H9 (cell line): Measurements from ENCODE around the gene CCDC71. TPM values are rescaled to one million over a fixed set of nuclear protein-coding genes. Genes with fewer than 3 reads are reported as not detected.

Experiments
- DNase-seq: peaks from one replicate; pipeline ENCODE4 v3.0.0-alpha.2; 2017
- H2AFZ ChIP-seq: one replicate; pipeline ENCODE4 v1.6.1; 2013; ENCODE audit warnings: mild to moderate bottlenecking, low read length, control low read depth, moderate library complexity
- H2AK5ac ChIP-seq: 2 replicates; pipeline ENCODE4 v1.6.1; 2013; ENCODE audit warnings: low read length, control low read depth, mixed read lengths; ENCODE audit not compliant: insufficient read length
- H2BK120ac ChIP-seq: one replicate; pipeline ENCODE4 v1.6.1; 2013; ENCODE audit warnings: low read depth, mild to moderate bottlenecking, low read length, control low read depth, inconsistent platforms; ENCODE audit not compliant: poor library complexity, severe bottlenecking
- H2BK12ac ChIP-seq: 2 replicates; pipeline ENCODE4 v1.6.1; 2013; ENCODE audit warnings: low read length, control low read depth, mixed read lengths, low read depth; ENCODE audit not compliant: insufficient read length
- H2BK15ac ChIP-seq: 2 replicates; pipeline ENCODE4 v1.6.1; 2013; ENCODE audit warnings: low read depth, low read length, control low read depth
- H2BK20ac ChIP-seq: one replicate; pipeline ENCODE4 v1.6.1; 2013; ENCODE audit warnings: low read depth, mild to moderate bottlenecking, low read length, control low read depth, inconsistent platforms; ENCODE audit not compliant: poor library complexity, severe bottlenecking
- H2BK5ac ChIP-seq: 2 replicates; pipeline ENCODE4 v1.6.1; 2013; ENCODE audit warnings: low read length, control low read depth, mixed read lengths; ENCODE audit not compliant: insufficient read length
- H3K14ac ChIP-seq: 2 replicates; pipeline ENCODE4 v1.6.1; 2013; ENCODE audit warnings: low read length, control low read depth; ENCODE audit not compliant: insufficient read depth
- H3K18ac ChIP-seq: 2 replicates; pipeline ENCODE4 v1.6.1; 2013; ENCODE audit warnings: low read depth, mild to moderate bottlenecking, mixed read lengths, low read length, control low read depth; ENCODE audit not compliant: insufficient read length
- H3K23ac ChIP-seq: 2 replicates; pipeline ENCODE4 v1.6.1; 2013; ENCODE audit warnings: low read length, control low read depth, mixed read lengths, low read depth; ENCODE audit not compliant: insufficient read length
- H3K23me2 ChIP-seq: 2 replicates; pipeline ENCODE4 v1.6.1; 2013; ENCODE audit warnings: low read depth, mild to moderate bottlenecking, mixed read lengths, low read length, control low read depth; ENCODE audit not compliant: insufficient read length, poor library complexity, severe bottlenecking
- H3K27ac ChIP-seq: 2 replicates; pipeline ENCODE4 v1.5.1; 2013; ENCODE audit warnings: low read length, control low read depth, mixed read lengths, low read depth; ENCODE audit not compliant: insufficient read length
- H3K27me3 ChIP-seq: 2 replicates; pipeline ENCODE4 v1.6.1; 2013; ENCODE audit warnings: low read length, control low read depth, inconsistent platforms; ENCODE audit not compliant: insufficient read depth
- H3K4ac ChIP-seq: 2 replicates; pipeline ENCODE4 v1.6.1; 2013; ENCODE audit warnings: low read depth, mild to moderate bottlenecking, control low read depth, inconsistent platforms, low read length, moderate library complexity
- H3K4me1 ChIP-seq: 2 replicates; pipeline ENCODE4 v1.6.1; 2013; ENCODE audit warnings: low read length, control low read depth, inconsistent platforms; ENCODE audit not compliant: insufficient read depth
- H3K4me2 ChIP-seq: 2 replicates; pipeline ENCODE4 v1.6.1; 2013; ENCODE audit warnings: low read length, control low read depth, mixed read lengths; ENCODE audit not compliant: insufficient read length, insufficient read depth
- H3K56ac ChIP-seq: 2 replicates; pipeline ENCODE4 v1.6.1; 2013; ENCODE audit warnings: low read depth, mild to moderate bottlenecking, mixed read lengths, low read length, control low read depth; ENCODE audit not compliant: insufficient read length
- H3K79me1 ChIP-seq: 2 replicates; pipeline ENCODE4 v1.6.1; 2013; ENCODE audit warnings: low read depth, mild to moderate bottlenecking, moderate library complexity, low read length, control low read depth, inconsistent platforms; ENCODE audit not compliant: insufficient read depth, poor library complexity, severe bottlenecking
- H3K79me2 ChIP-seq: 2 replicates; pipeline ENCODE4 v1.6.1; 2013; ENCODE audit warnings: low read length, control low read depth, inconsistent platforms; ENCODE audit not compliant: insufficient read depth
- H3K9ac ChIP-seq: 2 replicates; pipeline ENCODE4 v1.6.1; 2013; ENCODE audit warnings: low read length, control low read depth, mixed read lengths; ENCODE audit not compliant: insufficient read length; ENCODE audit errors: extremely low read depth
- H3K9me3 ChIP-seq: one replicate; pipeline ENCODE4 v1.6.1; 2013; ENCODE audit warnings: low read depth, low read length, inconsistent platforms; ENCODE audit not compliant: control insufficient read depth
- H3T11ph ChIP-seq: one replicate; pipeline ENCODE4 v1.6.1; 2013; ENCODE audit warnings: mild to moderate bottlenecking, low read length, control low read depth, inconsistent platforms
- H4K20me1 ChIP-seq: one replicate; pipeline ENCODE4 v1.6.1; 2013; ENCODE audit not compliant: control insufficient read depth, insufficient read length, insufficient read depth
- H4K5ac ChIP-seq: 2 replicates; pipeline ENCODE4 v1.6.1; 2013; ENCODE audit warnings: low read depth, mild to moderate bottlenecking, mixed read lengths, low read length, control low read depth; ENCODE audit not compliant: insufficient read length
- H4K8ac ChIP-seq: replicated peaks from 2 replicates; pipeline ENCODE4 v1.6.1; 2013; ENCODE audit warnings: low read length, control low read depth, mixed read lengths, low read depth; ENCODE audit not compliant: insufficient read length
- H4K91ac ChIP-seq: 2 replicates; pipeline ENCODE4 v1.6.1; 2013; ENCODE audit warnings: low read depth, mild to moderate bottlenecking, moderate library complexity, mixed read lengths, low read length, control low read depth; ENCODE audit not compliant: insufficient read length
- H3K27ac Mint-ChIP-seq, 3 experiments: 2 replicates in 2 of 3; 3 replicates in 1 of 3; pipeline ENCODE4 v1.8.0; 2020 to 2021; ENCODE audit warnings: mixed read lengths in 3 of 3, mild to moderate bottlenecking in 1 of 3, moderate library complexity in 1 of 3
- H3K27me3 Mint-ChIP-seq: 2 replicates; pipeline ENCODE4 v1.8.0; 2021; ENCODE audit warnings: low read depth, mild to moderate bottlenecking, moderate library complexity, mixed read lengths
- H3K36me3 Mint-ChIP-seq, 3 experiments: 2 replicates in 2 of 3; 3 replicates in 1 of 3; pipeline ENCODE4 v1.8.0; 2020 to 2021; ENCODE audit warnings: low read depth in 3 of 3, mixed read lengths in 3 of 3; ENCODE audit not compliant: insufficient read depth in 1 of 3
- H3K4me1 Mint-ChIP-seq, 2 experiments: 2 replicates each; pipeline ENCODE4 v1.8.0; 2020; ENCODE audit warnings: mixed read lengths in 2 of 2
- H3K4me3 Mint-ChIP-seq, 2 experiments: 2 replicates in 1 of 2; 3 replicates in 1 of 2; pipeline ENCODE4 v1.8.0; 2020 to 2021; ENCODE audit warnings: mild to moderate bottlenecking in 2 of 2, mixed read lengths in 2 of 2, moderate library complexity in 1 of 2
- H3K9me3 Mint-ChIP-seq, 2 experiments: 2 replicates in 1 of 2; 3 replicates in 1 of 2; pipeline ENCODE4 v1.8.0; 2020; ENCODE audit warnings: mild to moderate bottlenecking in 2 of 2, mixed read lengths in 2 of 2, moderate library complexity in 1 of 2
- CTCF ChIP-seq: fragments of 200-600 bp; sonication (generic); conservative IDR thresholded peaks from 3 replicates; pipeline ENCODE4 v1.8.0; 2021; ENCODE audit warnings: antibody characterized with exemption, mild to moderate bottlenecking
- WGBS: extraction: QIAGEN DNeasy Blood & Tissue Kit; methylation state at CpG from one replicate; pipeline ENCODE4 v1.1.7; 2013; ENCODE audit warnings: missing lambda C conversion rate, low lambda C conversion rate, mixed read lengths; ENCODE audit not compliant: insufficient read length; ENCODE audit errors: extremely low coverage; 5-methylcytosine and 5-hydroxymethylcytosine counted together
- total RNA-seq: library from RNA; stranded (reverse); gene quantifications from 2 replicates; pipeline ENCODE4 v1.2.1, GENCODE V29; 2021

Gene CCDC71
- total RNA-seq, 1 experiment from 2014 or later: 27.6 TPM

GRCh38 chr3:49164983-49165720 is 979 bp downstream of the CCDC71 start:
- H2BK12ac ChIP-seq: no peak overlapping the region
- H2BK5ac ChIP-seq: no peak overlapping the region
- H3K36me3 Mint-ChIP-seq: peaks cover 15 to 22% (median 16%) of the 10 kb centered on the region in 3 experiments
- no peak overlapping the region for H4K91ac ChIP-seq
- H3K79me2 ChIP-seq: no peaks in the 10 kb centered on the region; the same call in 1 of the 2 replicates
- TF ChIP-seq CTCF: no peak
- no peak overlapping the region for H2AFZ ChIP-seq
- no peaks in the 10 kb centered on the region for H3K9me3 ChIP-seq
- no peak overlapping the region for H4K5ac ChIP-seq
- no peak overlapping the region for H4K8ac ChIP-seq
- 0 out of 2 replicates have a peak overlapping the region, but pooled peaks have one; percentile 83 for H3K14ac ChIP-seq
- H3K4me3 Mint-ChIP-seq: peak overlapping the region; percentile 92 to 95
- H3K56ac ChIP-seq: no peak overlapping the region
- no peak overlapping the region; the same call in 1 of the 2 replicates for H3K4ac ChIP-seq
- no peak overlapping the region for H3K23ac ChIP-seq
- peaks cover 4% of the 10 kb centered on the region; the same call in 1 of the 2 replicates for H3K4me1 ChIP-seq
- H3K9ac ChIP-seq: peak overlapping the region; percentile 90
- H3K79me1 ChIP-seq: no peaks in the 10 kb centered on the region
- peak overlapping the region; percentile 86 for H3K4me2 ChIP-seq
- no CpG with 5 or more reads among the region's 6 CpGs for WGBS
- peaks cover 15% of the 10 kb centered on the region for H3K23me2 ChIP-seq
- peaks cover 15 to 19% of the 10 kb centered on the region in 2 experiments for H3K4me1 Mint-ChIP-seq
- no peak overlapping the region for H2AK5ac ChIP-seq
- DNase-seq: no peak
- no peaks in the 10 kb centered on the region for H4K20me1 ChIP-seq
- no peak overlapping the region for H3K27ac ChIP-seq
- H3K27ac Mint-ChIP-seq: peak overlapping the region; percentile 40 to 88 (median 65); a peak in 4 of 7 replicates
- no peak overlapping the region for H2BK120ac ChIP-seq
- H3K27me3 Mint-ChIP-seq: peaks cover 25% of the 10 kb centered on the region
- no peak overlapping the region for H3T11ph ChIP-seq
- no peaks in the 10 kb centered on the region; a peak in 1 of 5 replicates for H3K9me3 Mint-ChIP-seq
- no peak overlapping the region for H2BK15ac ChIP-seq
- H3K27me3 ChIP-seq: no peaks in the 10 kb centered on the region
- no peak overlapping the region for H2BK20ac ChIP-seq
- H3K18ac ChIP-seq: no peak overlapping the region
